SU-DHL-6 (cell line): ENCODE results near the gene CEP128.

Source experiments
- H2AFZ ChIP-seq: fragments of 200-600 bp; sonication (generic); 2 replicates; pipeline ENCODE4 v1.6.1; 2014; ENCODE audit warnings: low read depth, mild to moderate bottlenecking, moderate library complexity, mixed read lengths, antibody characterized with exemption, low read length; ENCODE audit not compliant: severe bottlenecking
- H3F3A ChIP-seq: fragments of 200-600 bp; shearing (Covaris generic); 2 replicates; pipeline ENCODE4 v1.6.0; 2016; ENCODE audit warnings: antibody characterized with exemption, mild to moderate bottlenecking; ENCODE audit not compliant: insufficient read depth
- H3K27ac ChIP-seq: fragments of 200-600 bp; sonication (generic); 2 replicates; pipeline ENCODE4 v1.5.1; 2016; ENCODE audit warnings: low read depth, mild to moderate bottlenecking, low read length, moderate library complexity, mixed read lengths
- H3K27me3 ChIP-seq: fragments of 200-600 bp; sonication (generic), shearing (Covaris generic); 2 replicates; pipeline ENCODE4 v1.6.0; 2014; ENCODE audit warnings: mild to moderate bottlenecking, low read length
- H3K36me3 ChIP-seq: fragments of 200-600 bp; sonication (generic); 2 replicates; pipeline ENCODE4 v1.6.1; 2014; ENCODE audit warnings: mild to moderate bottlenecking, low read length, mixed read lengths
- H3K4me2 ChIP-seq: fragments of 300-600, 200-600 bp; shearing (Covaris generic), sonication (generic); 2 replicates; pipeline ENCODE4 v1.6.0; 2014; ENCODE audit warnings: low read length, low read depth, mild to moderate bottlenecking; ENCODE audit not compliant: poor library complexity, severe bottlenecking
- H3K4me3 ChIP-seq: fragments of 200-600 bp; sonication (generic); 2 replicates; pipeline ENCODE4 v1.5.1; 2014; ENCODE audit warnings: antibody characterized with exemption, low read length, mild to moderate bottlenecking, mixed read lengths; ENCODE audit not compliant: insufficient read depth, poor library complexity, severe bottlenecking
- H3K79me2 ChIP-seq: fragments of 200-600 bp; sonication (generic); 2 replicates; pipeline ENCODE4 v1.6.1; 2014; ENCODE audit warnings: mild to moderate bottlenecking, low read length, moderate library complexity; ENCODE audit not compliant: insufficient read depth
- H3K9ac ChIP-seq: fragments of 200-600 bp; sonication (generic); 2 replicates; pipeline ENCODE4 v1.7.0; 2014; ENCODE audit warnings: mild to moderate bottlenecking, low read length
- H3K9me2 ChIP-seq: fragments of 200-600 bp; sonication (generic); replicated peaks from 2 replicates; pipeline ENCODE4 v1.6.1; 2014; ENCODE audit warnings: low read length; ENCODE audit not compliant: insufficient read depth
- H3K9me3 ChIP-seq: fragments of 200-600 bp; sonication (generic); 2 replicates; pipeline ENCODE4 v1.6.1; 2014; ENCODE audit warnings: low read length, mixed read lengths; ENCODE audit not compliant: insufficient read depth
- H4K20me1 ChIP-seq: fragments of 200-600 bp; sonication (generic); 2 replicates; pipeline ENCODE4 v1.6.1; 2014; ENCODE audit warnings: low read depth, mild to moderate bottlenecking, antibody characterized with exemption, low read length, moderate library complexity, mixed read lengths
- EZH2phosphoT487 ChIP-seq: fragments of 200-600 bp; sonication (generic), shearing (Covaris generic); conservative IDR thresholded peaks from 2 replicates; pipeline ENCODE4 v1.6.1; 2018; ENCODE audit warnings: mild to moderate bottlenecking, antibody characterized with exemption, low read length, moderate library complexity, mixed read lengths
- TF ChIP-seq, protein P1 (sequence below): fragments of 200-600 bp; sonication (generic); IDR thresholded peaks from one replicate; pipeline ENCODE4 v1.5.1; 2017; ENCODE audit warnings: antibody characterized with exemption, mild to moderate bottlenecking, low read length, moderate library complexity; ENCODE audit not compliant: insufficient read depth, poor library complexity, severe bottlenecking

The CEP128 gene

DNA sequence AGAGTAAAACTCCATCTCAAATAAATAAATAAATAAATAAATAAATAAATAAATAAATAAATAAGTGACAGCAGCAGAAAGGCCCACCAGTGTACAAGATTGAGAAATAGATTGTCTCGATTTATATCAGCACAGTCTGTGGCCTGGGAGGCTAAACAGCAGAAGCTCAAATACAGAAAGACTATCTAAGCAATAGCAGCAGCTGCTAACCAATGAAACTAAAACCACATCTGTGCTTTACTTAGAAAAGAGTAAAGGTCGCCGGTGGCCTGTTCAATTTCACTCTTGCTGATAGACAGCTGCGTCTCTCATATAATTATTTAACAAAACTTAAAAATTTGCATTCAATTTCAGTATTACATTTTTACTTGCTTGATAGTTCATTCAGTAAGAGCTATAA lies 325.7 kb downstream of the CEP128 start:
- H3F3A ChIP-seq: no peaks in the 10 kb centered on the region
- H3K27me3 ChIP-seq: no peaks in the 10 kb centered on the region
- H3K4me3 ChIP-seq: no peak overlapping the region
- no peaks in the 10 kb centered on the region for H4K20me1 ChIP-seq
- H3K4me2 ChIP-seq: no peak overlapping the region
- H2AFZ ChIP-seq: no peak overlapping the region
- no peak overlapping the region for H3K9ac ChIP-seq
- H3K9me3 ChIP-seq: no peaks in the 10 kb centered on the region
- no peaks in the 10 kb centered on the region for H3K9me2 ChIP-seq
- no peaks in the 10 kb centered on the region for H3K79me2 ChIP-seq
- no peaks in the 10 kb centered on the region for H3K36me3 ChIP-seq
- TF ChIP-seq, protein P1, sequence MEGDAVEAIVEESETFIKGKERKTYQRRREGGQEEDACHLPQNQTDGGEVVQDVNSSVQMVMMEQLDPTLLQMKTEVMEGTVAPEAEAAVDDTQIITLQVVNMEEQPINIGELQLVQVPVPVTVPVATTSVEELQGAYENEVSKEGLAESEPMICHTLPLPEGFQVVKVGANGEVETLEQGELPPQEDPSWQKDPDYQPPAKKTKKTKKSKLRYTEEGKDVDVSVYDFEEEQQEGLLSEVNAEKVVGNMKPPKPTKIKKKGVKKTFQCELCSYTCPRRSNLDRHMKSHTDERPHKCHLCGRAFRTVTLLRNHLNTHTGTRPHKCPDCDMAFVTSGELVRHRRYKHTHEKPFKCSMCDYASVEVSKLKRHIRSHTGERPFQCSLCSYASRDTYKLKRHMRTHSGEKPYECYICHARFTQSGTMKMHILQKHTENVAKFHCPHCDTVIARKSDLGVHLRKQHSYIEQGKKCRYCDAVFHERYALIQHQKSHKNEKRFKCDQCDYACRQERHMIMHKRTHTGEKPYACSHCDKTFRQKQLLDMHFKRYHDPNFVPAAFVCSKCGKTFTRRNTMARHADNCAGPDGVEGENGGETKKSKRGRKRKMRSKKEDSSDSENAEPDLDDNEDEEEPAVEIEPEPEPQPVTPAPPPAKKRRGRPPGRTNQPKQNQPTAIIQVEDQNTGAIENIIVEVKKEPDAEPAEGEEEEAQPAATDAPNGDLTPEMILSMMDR: no peak
- no peak for TF ChIP-seq EZH2phosphoT487
- no peak overlapping the region for H3K27ac ChIP-seq

- Histone ChIP-seq H3K9me2 (no peaks in the 10 kb centered on the region), H3K9me3 (no peaks in the 10 kb centered on the region), H3F3A (no peaks in the 10 kb centered on the region), H3K4me2 (no peak overlapping the region), H3K4me3 (no peak overlapping the region), H2AFZ (no peak overlapping the region), H3K79me2 (no peaks in the 10 kb centered on the region), H3K36me3 (no peaks in the 10 kb centered on the region), H3K27me3 (no peaks in the 10 kb centered on the region), H3K9ac (no peak overlapping the region), H3K27ac (no peak overlapping the region), H4K20me1 (no peaks in the 10 kb centered on the region)
- TF ChIP-seq, protein P1: no peak
- no peak for TF ChIP-seq EZH2phosphoT487
Measured at GRCh38 chr14:80609055-80609454, 332.5 kb downstream of the CEP128 start.

DNA sequence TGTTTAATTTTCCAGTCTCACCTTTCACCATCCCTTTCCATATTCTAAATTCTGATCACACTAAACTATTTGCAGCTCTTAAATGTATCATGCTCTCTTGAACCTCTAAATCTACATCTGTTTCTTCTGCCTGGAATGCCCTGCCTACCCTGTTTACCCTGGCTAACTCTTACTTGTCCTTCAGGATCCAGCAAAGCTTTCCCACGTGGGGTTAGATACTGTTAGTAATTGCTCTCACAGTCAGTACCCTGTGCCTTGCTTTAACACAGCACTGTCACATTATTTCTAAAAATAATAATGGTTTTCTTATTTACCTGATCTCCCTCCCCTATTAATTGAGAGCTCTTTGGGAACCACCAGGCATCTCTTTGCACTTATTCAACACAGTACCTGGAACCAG lies 333.0 kb downstream of the CEP128 start:
- Histone ChIP-seq H3K27me3 (no peaks in the 10 kb centered on the region), H4K20me1 (no peaks in the 10 kb centered on the region), H3K9ac (no peak overlapping the region), H3K79me2 (no peaks in the 10 kb centered on the region), H3K9me3 (no peaks in the 10 kb centered on the region), H3K9me2 (no peaks in the 10 kb centered on the region), H2AFZ (no peak overlapping the region), H3F3A (no peaks in the 10 kb centered on the region), H3K36me3 (no peaks in the 10 kb centered on the region), H3K27ac (no peak overlapping the region), H3K4me2 (no peak overlapping the region), H3K4me3 (no peak overlapping the region)
- no peak for TF ChIP-seq EZH2phosphoT487
- TF ChIP-seq, protein P1: no peak
